Neural progenitor cell (in vitro differentiated cells): ENCODE data around the gene CFAP97D1. TPM values are rescaled to one million over a fixed set of nuclear protein-coding genes. Genes with fewer than 3 reads are reported as not detected.

Experiments used
- DNase-seq: peaks from one replicate; pipeline ENCODE4 v3.0.0-alpha.2; 2016; ENCODE audit warnings: low spot score
- H2AFZ ChIP-seq: fragments of 200-600 bp; sonication (generic); replicated peaks from 2 replicates; pipeline ENCODE4 v1.6.1; 2016; ENCODE audit warnings: antibody characterized with exemption
- H3F3A ChIP-seq: fragments of 200-600 bp; sonication (generic); 2 replicates; pipeline ENCODE4 v1.6.1; 2016; ENCODE audit warnings: antibody characterized with exemption, low read depth
- H3K27ac ChIP-seq: fragments of 200-600 bp; sonication (generic); 2 replicates; pipeline ENCODE4 v1.5.1; 2016; ENCODE audit warnings: mild to moderate bottlenecking
- H3K27me3 ChIP-seq: fragments of 200-600 bp; sonication (generic); 2 replicates; pipeline ENCODE4 v1.6.1; 2016; ENCODE audit warnings: mild to moderate bottlenecking, moderate library complexity
- H3K36me3 ChIP-seq: fragments of 200-600 bp; sonication (generic); 2 replicates; pipeline ENCODE4 v1.5.1; 2016
- H3K4me1 ChIP-seq: fragments of 200-600 bp; sonication (generic); 2 replicates; pipeline ENCODE4 v1.6.1; 2016; ENCODE audit warnings: mixed run types
- H3K4me2 ChIP-seq: fragments of 200-600 bp; sonication (generic); 2 replicates; pipeline ENCODE4 v1.6.1; 2016
- H3K4me3 ChIP-seq: fragments of 200-600 bp; sonication (generic); 2 replicates; pipeline ENCODE4 v1.5.1; 2016
- H3K79me2 ChIP-seq: fragments of 200-600 bp; sonication (generic); 2 replicates; pipeline ENCODE4 v1.6.1; 2016; ENCODE audit warnings: low read depth
- H3K9ac ChIP-seq: fragments of 200-600 bp; sonication (generic); 2 replicates; pipeline ENCODE4 v1.6.1; 2016
- H3K9me3 ChIP-seq: fragments of 200-600 bp; sonication (generic); 2 replicates; pipeline ENCODE4 v1.5.1; 2016; ENCODE audit warnings: low read depth
- H4K20me1 ChIP-seq: fragments of 200-600 bp; sonication (generic); 2 replicates; pipeline ENCODE4 v1.6.1; 2016; ENCODE audit warnings: low read depth
- H3K27ac Mint-ChIP-seq: 3 replicates; pipeline ENCODE4 v1.8.0; 2021; ENCODE audit warnings: mixed read lengths
- H3K27me3 Mint-ChIP-seq: 2 replicates; pipeline ENCODE4 v1.8.0; 2022; ENCODE audit warnings: low read depth, mild to moderate bottlenecking, inconsistent platforms, moderate library complexity, mixed read lengths; ENCODE audit not compliant: insufficient read depth
- H3K36me3 Mint-ChIP-seq: 3 replicates; pipeline ENCODE4 v1.8.0; 2021; ENCODE audit warnings: mixed read lengths
- H3K4me1 Mint-ChIP-seq: 3 replicates; pipeline ENCODE4 v1.8.0; 2021; ENCODE audit warnings: mixed read lengths
- H3K4me3 Mint-ChIP-seq: 3 replicates; pipeline ENCODE4 v1.8.0; 2021; ENCODE audit warnings: mild to moderate bottlenecking, moderate library complexity, mixed read lengths
- H3K9me3 Mint-ChIP-seq: 3 replicates; pipeline ENCODE4 v1.8.0; 2020; ENCODE audit warnings: mixed read lengths
- CTCF ChIP-seq: fragments of 200-600 bp; sonication (generic); IDR thresholded peaks from 2 replicates; pipeline ENCODE4 v1.5.1; 2017; ENCODE audit warnings: antibody characterized with exemption, mild to moderate bottlenecking
- EZH2 ChIP-seq: fragments of 200-600 bp; sonication (generic); IDR thresholded peaks from 2 replicates; pipeline ENCODE4 v1.6.1; 2017; ENCODE audit warnings: antibody characterized with exemption, mild to moderate bottlenecking, moderate library complexity
- EZH2phosphoT487 ChIP-seq: fragments of 200-600 bp; sonication (generic); IDR thresholded peaks from 2 replicates; pipeline ENCODE4 v1.6.1; 2017; ENCODE audit warnings: antibody characterized with exemption
- total RNA-seq: library from RNA; depleted of rRNA; stranded (reverse); fragments of >200 nt; gene quantifications from 2 replicates; pipeline ENCODE4 v1.2.3, GENCODE V29; 2015; ENCODE audit warnings: low replicate concordance

CFAP97D1 gene
- total RNA-seq, 1 donor from 2014 or later: not detected

DNA sequence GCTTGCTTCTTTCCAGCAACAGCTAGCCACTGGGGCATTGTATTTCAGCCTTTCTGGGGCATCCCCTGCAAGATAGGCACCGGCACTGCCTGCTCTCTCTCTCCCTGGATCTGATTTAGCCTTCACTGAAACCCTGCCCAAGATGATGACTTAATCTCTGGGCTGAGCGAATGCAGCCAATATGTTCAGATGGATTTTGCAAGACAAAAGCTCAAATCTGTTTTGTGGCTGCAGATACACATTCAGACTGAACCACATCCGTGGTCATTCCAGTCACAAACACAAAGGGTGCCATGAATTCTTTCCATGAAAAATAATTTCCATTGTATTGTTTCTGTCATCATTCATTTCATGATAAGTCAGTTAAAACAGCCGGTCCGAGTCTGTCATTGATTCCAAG lies 45.9 kb upstream of the CFAP97D1 start:
- Histone ChIP-seq H3K27ac (no peak overlapping the region), H3K36me3 (no peaks in the 10 kb centered on the region), H4K20me1 (no peaks in the 10 kb centered on the region), H2AFZ (no peak overlapping the region), H3K27me3 (no peaks in the 10 kb centered on the region), H3K4me3 (no peak overlapping the region), H3F3A (no peaks in the 10 kb centered on the region), H3K4me2 (no peak overlapping the region), H3K79me2 (no peaks in the 10 kb centered on the region), H3K9ac (no peak overlapping the region), H3K9me3 (no peaks in the 10 kb centered on the region), H3K4me1 (peaks cover 4% of the 10 kb centered on the region)
- Mint-ChIP-seq H3K27me3 (peaks cover 6% of the 10 kb centered on the region), H3K36me3 (no peaks in the 10 kb centered on the region), H3K27ac (no peak overlapping the region), H3K4me3 (no peak overlapping the region), H3K9me3 (peaks cover 7% of the 10 kb centered on the region), H3K4me1 (peaks cover 12% of the 10 kb centered on the region)
- DNase-seq: no peak
- TF ChIP-seq CTCF (no peak), EZH2 (no peak), EZH2phosphoT487 (no peak)

GRCh38 chr17:43736389-43736788 lies 43.8 kb upstream of the CFAP97D1 start:
- H3K27me3 Mint-ChIP-seq: peaks cover 3% of the 10 kb centered on the region

DNA sequence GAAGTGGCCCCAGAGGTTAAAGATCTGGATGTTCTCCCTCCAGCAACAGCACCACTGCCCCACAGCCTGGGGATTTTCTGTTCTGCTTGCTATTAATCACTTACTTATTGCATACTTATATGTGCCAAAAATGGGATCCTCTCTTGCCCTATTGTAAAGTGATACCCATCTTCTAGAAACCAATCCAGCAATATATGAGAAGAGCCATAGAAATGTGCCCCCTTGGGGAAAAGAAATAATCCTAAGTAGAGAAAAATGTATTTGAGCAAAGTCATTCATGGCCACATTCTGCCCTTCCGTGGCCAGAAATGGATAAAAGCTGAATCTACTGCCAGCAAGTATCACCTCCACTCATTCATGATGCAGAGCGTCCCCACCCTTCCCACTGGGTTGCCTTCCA lies 42.5 kb upstream of the CFAP97D1 start:
- H3K27ac Mint-ChIP-seq: no peak overlapping the region

More at GRCh38 chr17:43736389-43736788, 43.8 kb upstream of the CFAP97D1 start:
- no peaks in the 10 kb centered on the region for H3K36me3 ChIP-seq
- peaks cover 4% of the 10 kb centered on the region for H3K4me1 ChIP-seq
- H3K27me3 ChIP-seq: no peaks in the 10 kb centered on the region
- Mint-ChIP-seq H3K9me3 (peaks cover 5% of the 10 kb centered on the region), H3K27ac (no peak overlapping the region), H3K36me3 (no peaks in the 10 kb centered on the region), H3K4me1 (peaks cover 12% of the 10 kb centered on the region), H3K4me3 (no peak overlapping the region)
- H4K20me1 ChIP-seq: no peaks in the 10 kb centered on the region
- H3K27ac ChIP-seq: no peak overlapping the region
- H3F3A ChIP-seq: no peaks in the 10 kb centered on the region
- no peak for DNase-seq
- TF ChIP-seq CTCF (no peak), EZH2 (no peak), EZH2phosphoT487 (no peak)
- no peak overlapping the region for H3K4me3 ChIP-seq
- H3K79me2 ChIP-seq: no peaks in the 10 kb centered on the region
- no peak overlapping the region for H3K9ac ChIP-seq
- H3K4me2 ChIP-seq: no peak overlapping the region
- no peaks in the 10 kb centered on the region for H3K9me3 ChIP-seq
- H2AFZ ChIP-seq: no peak overlapping the region

More for the DNA sequence above, 42.5 kb upstream of the CFAP97D1 start:
- Histone ChIP-seq H3K36me3 (no peaks in the 10 kb centered on the region), H4K20me1 (no peaks in the 10 kb centered on the region), H3F3A (no peaks in the 10 kb centered on the region), H3K27ac (no peak overlapping the region), H3K79me2 (no peaks in the 10 kb centered on the region), H3K4me1 (peaks cover 4% of the 10 kb centered on the region), H3K9ac (no peak overlapping the region), H3K4me2 (no peak overlapping the region), H3K9me3 (no peaks in the 10 kb centered on the region), H3K4me3 (no peak overlapping the region), H2AFZ (no peak overlapping the region), H3K27me3 (no peaks in the 10 kb centered on the region)
- Mint-ChIP-seq H3K27me3 (peaks cover 4% of the 10 kb centered on the region), H3K4me3 (no peak overlapping the region), H3K4me1 (peaks cover 12% of the 10 kb centered on the region), H3K9me3 (peaks cover 5% of the 10 kb centered on the region), H3K36me3 (no peaks in the 10 kb centered on the region)
- no peak for TF ChIP-seq CTCF
- TF ChIP-seq EZH2phosphoT487: no peak
- no peak for TF ChIP-seq EZH2
- no peak for DNase-seq
